DMS53 (cell line): ENCODE data around the gene ITGB3.
"Not testable (repeated sequence)": the region's sequence is repeated elsewhere in the genome, so short reads cannot be mapped to it uniquely, and the experiment has no call there.

ENCODE experiments used
- DNase-seq: peaks from one replicate; lab custom pipeline; 2025; lab: John Stamatoyannopoulos, UW

ITGB3 gene

GRCh38 chr17:47253541-47254402, at the start of gene ITGB3:
TSS of gene ITGB3 (plus strand) at chr17:47253827. CDS start at chr17:47253862, 35 bp downstream.
- peak; percentile 89 for DNase-seq

GRCh38 chr17:47203984-47204721, 49.5 kb upstream of the ITGB3 start:
- no peak for DNase-seq

GRCh38 chr17:47204722-47205418, 48.8 kb upstream of the ITGB3 start:
- no peak for DNase-seq

GRCh38 chr17:47205419-47205963, 48.1 kb upstream of the ITGB3 start:
- DNase-seq = peak; percentile 60

GRCh38 chr17:47207143-47208067, 46.2 kb upstream of the ITGB3 start:
- no peak for DNase-seq

DNA sequence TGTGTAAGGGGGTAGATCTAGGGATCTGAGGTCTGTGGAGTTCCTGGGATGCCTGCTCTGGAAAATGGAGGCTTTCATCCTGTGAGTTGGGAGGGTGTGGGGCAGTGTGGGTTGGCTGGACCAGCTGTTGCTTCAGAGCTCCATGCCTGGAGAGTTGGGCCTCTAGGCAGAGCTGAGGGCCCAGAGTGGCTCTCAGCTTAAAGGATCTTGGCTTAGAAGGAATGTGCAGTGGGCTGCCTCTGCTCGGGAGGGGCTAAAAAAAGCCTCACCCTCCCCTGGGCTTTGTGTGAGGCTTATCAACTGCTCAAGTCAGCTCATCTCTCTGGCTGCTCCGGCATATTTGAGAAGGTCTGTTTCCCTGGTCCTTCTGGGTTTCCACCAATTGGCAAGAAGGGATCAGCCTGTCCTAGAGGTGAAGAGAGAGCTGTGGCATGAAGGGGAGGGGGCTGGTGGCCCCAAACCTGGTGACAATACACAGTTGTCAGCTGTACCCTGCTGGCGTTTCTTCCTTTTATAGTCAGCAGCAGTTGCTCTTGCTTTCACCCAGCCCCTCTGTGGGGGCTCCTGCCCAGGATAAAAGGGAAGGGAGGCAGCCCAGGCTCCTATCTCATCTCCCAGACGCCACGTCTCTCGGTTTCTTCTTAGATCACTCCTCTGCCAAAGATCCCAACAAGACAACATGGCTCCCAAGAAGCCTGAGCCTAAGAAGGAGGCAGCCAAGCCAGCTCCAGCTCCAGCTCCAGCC, 44.7 kb upstream of the ITGB3 start, which contains the start of gene MYL4:
Gene MYL4, plus strand, starts transcription at position 605 of the 745 bp plus-strand sequence. Its CDS starts 75 bp downstream, at position 680.
- no peak for DNase-seq

DNA sequence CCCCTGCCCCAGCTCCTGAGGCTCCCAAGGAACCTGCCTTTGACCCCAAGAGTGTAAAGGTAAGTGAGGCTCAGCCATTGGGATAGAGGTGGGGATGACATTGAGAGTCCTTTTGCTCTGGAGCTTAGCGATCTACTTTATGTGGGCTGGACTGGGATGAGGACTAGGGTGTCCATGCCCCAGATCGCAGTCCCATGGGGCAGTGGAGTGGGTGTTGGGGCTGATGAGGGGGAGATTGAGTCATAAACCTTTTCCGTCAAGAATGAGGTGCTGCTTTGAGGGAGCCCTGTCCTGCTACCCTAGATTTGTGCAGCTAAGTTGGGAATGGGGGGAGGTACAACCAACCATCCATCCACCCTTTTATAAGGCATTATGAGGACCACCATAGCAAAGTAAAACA, 44.1 kb upstream of the ITGB3 start:
- no peak for DNase-seq

GRCh38 chr17:47210105-47210504, 43.5 kb upstream of the ITGB3 start:
- DNase-seq = no peak

DNA sequence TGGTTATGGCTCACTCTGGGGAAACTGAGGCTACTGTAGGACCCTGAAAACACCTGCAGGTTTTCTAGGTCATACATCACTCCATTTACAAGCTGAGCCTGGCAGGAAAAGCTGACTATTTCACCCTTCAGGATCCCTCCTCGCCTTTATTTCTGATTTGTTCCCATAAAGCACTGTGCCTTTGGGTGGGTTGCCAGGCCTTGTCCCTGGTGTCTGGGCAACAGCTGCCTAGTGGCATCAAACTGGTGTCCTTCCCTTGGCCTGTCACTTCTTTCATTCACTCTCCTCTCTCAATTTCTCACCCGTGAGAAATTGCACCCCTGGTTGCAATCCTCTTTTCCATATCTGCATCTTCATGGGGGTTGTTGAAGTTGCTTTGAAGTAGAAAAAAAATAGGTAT, 42.8 kb upstream of the ITGB3 start:
- DNase-seq = no peak

DNA sequence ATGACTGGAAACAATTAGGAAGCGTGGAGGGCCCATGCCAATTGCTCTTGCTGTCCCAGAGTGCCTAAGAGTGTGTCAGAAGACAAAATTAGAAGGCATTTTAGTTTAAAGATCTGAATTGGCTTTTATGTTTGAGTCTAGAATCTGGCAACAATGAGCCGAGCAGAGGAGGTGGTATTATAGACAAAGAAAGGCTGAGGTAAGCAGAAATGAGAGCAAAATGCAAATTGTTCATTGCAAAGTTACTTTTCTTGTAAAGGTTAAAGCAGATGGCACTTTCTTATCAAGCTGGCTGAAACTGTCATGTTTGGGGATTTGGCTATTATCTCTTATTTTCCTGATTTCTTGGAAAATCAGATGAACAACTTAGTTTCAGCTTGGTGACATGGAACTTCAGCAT, 41.2 kb upstream of the ITGB3 start:
- DNase-seq = no peak

DNA sequence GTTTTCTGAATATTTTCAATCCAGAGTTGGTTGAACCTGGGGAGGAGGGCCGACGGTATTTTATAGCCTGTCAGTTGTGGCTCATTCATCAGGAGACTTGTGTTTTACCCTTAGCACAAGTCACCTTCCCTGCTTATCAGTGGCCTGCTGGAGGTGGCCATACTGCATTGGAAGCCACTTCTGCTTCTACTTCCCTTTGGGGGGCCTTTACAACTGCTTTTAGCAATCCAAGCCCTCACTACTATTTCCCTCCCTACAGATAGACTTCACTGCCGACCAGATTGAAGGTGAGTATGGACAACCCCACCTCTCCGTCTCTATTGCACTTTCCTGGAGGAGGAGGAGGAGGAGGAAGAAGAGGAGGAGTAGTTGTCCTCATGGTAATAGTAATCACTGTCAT, 40.1 kb upstream of the ITGB3 start:
- DNase-seq = no peak

DNA sequence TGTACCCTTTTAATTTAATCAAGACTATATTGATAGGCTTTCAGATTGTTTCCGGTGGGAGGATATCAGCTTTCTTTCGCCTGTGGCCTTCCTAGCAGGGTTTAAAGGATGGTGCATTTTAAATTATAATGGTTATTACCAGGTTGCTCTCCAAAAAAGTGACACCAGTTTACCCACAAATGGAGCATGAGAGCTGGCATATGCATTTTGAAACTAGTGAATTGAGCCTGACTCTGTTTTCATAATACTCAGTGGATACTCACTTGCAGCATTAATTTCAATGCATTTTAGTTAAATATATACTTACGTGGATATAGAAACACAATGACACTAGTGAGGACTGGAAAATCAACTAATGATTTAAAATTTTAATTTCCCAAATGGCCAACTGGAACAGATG, 38.7 kb upstream of the ITGB3 start:
- no peak for DNase-seq

GRCh38 chr17:47216821-47217220, 36.8 kb upstream of the ITGB3 start:
- DNase-seq = not testable (repeated sequence)

GRCh38 chr17:47217279-47217678, 36.3 kb upstream of the ITGB3 start:
- not testable (repeated sequence) for DNase-seq

- DNase-seq = no peak
These were observed 34.7 kb upstream of the ITGB3 start for GRCh38 chr17:47218896-47219430.

GRCh38 chr17:47219621-47220475, 33.8 kb upstream of the ITGB3 start:
- DNase-seq = no peak

- DNase-seq = peak; percentile 75
These were observed 33.1 kb upstream of the ITGB3 start for GRCh38 chr17:47220531-47220999.

GRCh38 chr17:47221154-47221553, 32.5 kb upstream of the ITGB3 start:
- DNase-seq = no peak

DNA sequence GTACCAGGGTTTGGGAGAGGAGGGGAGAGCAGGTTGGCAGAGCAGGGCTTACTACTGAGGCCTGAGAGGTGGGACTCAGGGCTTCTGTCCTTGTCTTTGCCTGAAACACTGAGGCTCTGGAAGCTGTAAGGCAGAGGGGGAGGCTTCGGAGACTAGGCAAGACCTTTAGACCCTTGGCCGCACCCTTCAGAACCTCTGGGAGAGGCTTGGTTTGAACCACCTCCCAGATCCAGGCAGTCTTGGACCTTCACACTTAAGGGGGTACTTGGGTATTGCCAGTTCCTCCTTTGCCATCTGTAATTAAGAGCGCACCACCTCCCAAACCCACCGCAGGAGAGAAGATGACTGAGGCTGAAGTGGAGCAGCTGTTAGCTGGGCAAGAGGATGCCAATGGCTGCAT, 31.6 kb upstream of the ITGB3 start:
- DNase-seq = no peak
